ENCODE results near the gene CIITA. TPM values are rescaled to one million over a fixed set of nuclear protein-coding genes. Genes with fewer than 3 reads are reported as not detected.
A peak's percentile ranks its signal among the peaks of the same experiment; 100 is the strongest.

CIITA gene
- total RNA-seq, 1 donor from 2014 or later: 0.04 TPM

DNA sequence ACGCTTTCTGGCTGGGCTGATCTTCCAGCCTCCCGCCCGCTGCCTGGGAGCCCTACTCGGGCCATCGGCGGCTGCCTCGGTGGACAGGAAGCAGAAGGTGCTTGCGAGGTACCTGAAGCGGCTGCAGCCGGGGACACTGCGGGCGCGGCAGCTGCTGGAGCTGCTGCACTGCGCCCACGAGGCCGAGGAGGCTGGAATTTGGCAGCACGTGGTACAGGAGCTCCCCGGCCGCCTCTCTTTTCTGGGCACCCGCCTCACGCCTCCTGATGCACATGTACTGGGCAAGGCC lies 30.7 kb downstream of the CIITA start:
- no peak overlapping the region for H3K4me3 ChIP-seq (ENCODE audit: low read depth, low read length)
- H3K27me3 ChIP-seq (ENCODE audit: control insufficient read depth, insufficient read depth, low read length): no peaks in the 10 kb centered on the region
- no peak for DNase-seq (ENCODE audit: low read depth)
- TF ChIP-seq, protein P1, sequence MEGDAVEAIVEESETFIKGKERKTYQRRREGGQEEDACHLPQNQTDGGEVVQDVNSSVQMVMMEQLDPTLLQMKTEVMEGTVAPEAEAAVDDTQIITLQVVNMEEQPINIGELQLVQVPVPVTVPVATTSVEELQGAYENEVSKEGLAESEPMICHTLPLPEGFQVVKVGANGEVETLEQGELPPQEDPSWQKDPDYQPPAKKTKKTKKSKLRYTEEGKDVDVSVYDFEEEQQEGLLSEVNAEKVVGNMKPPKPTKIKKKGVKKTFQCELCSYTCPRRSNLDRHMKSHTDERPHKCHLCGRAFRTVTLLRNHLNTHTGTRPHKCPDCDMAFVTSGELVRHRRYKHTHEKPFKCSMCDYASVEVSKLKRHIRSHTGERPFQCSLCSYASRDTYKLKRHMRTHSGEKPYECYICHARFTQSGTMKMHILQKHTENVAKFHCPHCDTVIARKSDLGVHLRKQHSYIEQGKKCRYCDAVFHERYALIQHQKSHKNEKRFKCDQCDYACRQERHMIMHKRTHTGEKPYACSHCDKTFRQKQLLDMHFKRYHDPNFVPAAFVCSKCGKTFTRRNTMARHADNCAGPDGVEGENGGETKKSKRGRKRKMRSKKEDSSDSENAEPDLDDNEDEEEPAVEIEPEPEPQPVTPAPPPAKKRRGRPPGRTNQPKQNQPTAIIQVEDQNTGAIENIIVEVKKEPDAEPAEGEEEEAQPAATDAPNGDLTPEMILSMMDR (IDR thresholded peaks at IDR 0.05; ENCODE audit: insufficient read depth, low read length, poor library complexity, severe bottlenecking): no peak
- H3K36me3 ChIP-seq (ENCODE audit: control insufficient read depth, insufficient read depth, low read length): no peaks in the 10 kb centered on the region

DNA sequence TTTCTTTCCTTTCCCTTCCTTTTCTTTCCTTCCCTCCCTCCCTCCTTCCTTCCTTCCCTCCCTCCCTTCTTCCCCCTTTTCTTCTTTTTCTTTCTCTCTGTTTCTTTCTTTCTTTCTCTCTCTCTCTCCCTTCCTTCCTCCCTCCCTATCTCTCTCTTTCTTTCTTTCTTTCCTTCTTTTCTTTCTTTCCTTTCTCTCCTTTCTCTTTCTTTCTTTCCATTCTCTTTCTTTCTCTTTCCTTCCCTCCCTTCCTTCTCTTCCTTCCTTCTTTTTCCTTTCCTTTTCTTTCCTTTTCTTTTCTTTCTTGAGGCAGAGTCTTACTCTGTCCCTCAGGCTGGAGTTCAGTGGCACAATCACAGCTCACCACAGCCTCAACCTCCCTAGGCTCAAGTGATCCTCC lies 34.3 kb downstream of the CIITA start:
- no peak for DNase-seq (ENCODE audit: low read depth)
- H3K36me3 ChIP-seq (ENCODE audit: control insufficient read depth, insufficient read depth, low read length): no peaks in the 10 kb centered on the region
- TF ChIP-seq, protein P1 (IDR thresholded peaks at IDR 0.05; ENCODE audit: insufficient read depth, low read length, poor library complexity, severe bottlenecking): no peak
- H3K27me3 ChIP-seq (ENCODE audit: control insufficient read depth, insufficient read depth, low read length): no peaks in the 10 kb centered on the region
- H3K4me3 ChIP-seq (ENCODE audit: low read depth, low read length): no peak overlapping the region

DNA sequence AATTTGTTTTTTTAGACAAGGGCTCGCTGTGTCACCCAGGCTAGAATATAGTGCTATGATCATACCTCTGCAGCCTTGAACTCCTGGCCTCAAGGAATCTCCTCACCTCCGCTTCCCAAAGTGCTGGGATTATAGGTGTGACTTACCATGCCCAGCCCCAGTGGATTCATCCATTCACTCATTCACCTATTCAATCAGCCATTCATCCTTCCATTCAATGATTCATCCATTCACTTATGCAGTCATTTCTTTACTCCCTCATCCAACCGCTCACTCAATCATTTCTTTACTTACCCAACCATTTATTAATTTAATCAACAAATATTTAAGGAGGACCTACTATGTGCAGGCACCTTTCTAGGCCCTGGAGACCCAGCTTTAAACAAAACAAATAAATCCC lies 39.5 kb downstream of the CIITA start:
- TF ChIP-seq, protein P1 (IDR thresholded peaks at IDR 0.05; ENCODE audit: insufficient read depth, low read length, poor library complexity, severe bottlenecking): no peak
- Histone ChIP-seq H3K4me3 (ENCODE audit: low read depth, low read length) (no peak overlapping the region), H3K27me3 (ENCODE audit: control insufficient read depth, insufficient read depth, low read length) (peaks cover 6% of the 10 kb centered on the region)

DNA sequence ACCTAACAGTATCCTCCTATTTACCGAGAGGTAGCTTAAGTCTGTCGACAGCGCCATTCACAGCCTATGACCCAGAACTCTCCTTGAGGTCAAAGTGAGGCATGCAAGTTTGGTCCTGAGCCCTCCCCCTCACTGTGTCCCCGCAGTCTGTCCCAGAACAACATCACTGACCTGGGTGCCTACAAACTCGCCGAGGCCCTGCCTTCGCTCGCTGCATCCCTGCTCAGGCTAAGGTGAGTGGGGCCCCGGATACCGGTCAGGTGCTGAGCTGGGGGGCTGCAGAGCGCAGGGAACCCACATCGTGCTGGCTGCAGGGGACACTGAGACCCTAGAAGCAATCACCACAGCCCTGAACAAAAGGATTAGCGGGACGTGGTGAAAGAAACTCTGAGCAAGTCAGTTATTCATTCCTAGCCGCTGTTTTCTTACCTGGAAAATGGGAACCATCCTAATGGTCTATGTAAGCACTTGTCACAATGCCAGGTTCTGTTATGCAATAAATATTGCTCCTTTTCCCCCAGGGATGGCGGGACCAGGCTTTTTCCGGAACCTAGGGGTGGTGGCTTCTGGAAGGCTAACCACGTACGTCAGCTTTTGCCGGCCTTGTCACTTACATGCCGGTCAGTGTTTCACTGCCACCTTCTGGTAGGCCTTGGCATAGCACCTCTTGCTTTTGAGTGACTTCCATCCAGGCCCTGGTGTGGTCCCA lies 41.4 kb downstream of the CIITA start:
- Histone ChIP-seq H3K36me3 (ENCODE audit: control insufficient read depth, insufficient read depth, low read length) (no peaks in the 10 kb centered on the region), H3K27me3 (ENCODE audit: control insufficient read depth, insufficient read depth, low read length) (peaks cover 6% of the 10 kb centered on the region), H3K4me3 (ENCODE audit: low read depth, low read length) (no peak overlapping the region)
- DNase-seq (ENCODE audit: low read depth): peak; percentile 70
- TF ChIP-seq, protein P1 (IDR thresholded peaks at IDR 0.05; ENCODE audit: insufficient read depth, low read length, poor library complexity, severe bottlenecking): peak; percentile 98

More for the DNA sequence above, 39.5 kb downstream of the CIITA start:
- H3K36me3 ChIP-seq (ENCODE audit: control insufficient read depth, insufficient read depth, low read length): no peaks in the 10 kb centered on the region
- DNase-seq (ENCODE audit: low read depth): no peak

DNA sequence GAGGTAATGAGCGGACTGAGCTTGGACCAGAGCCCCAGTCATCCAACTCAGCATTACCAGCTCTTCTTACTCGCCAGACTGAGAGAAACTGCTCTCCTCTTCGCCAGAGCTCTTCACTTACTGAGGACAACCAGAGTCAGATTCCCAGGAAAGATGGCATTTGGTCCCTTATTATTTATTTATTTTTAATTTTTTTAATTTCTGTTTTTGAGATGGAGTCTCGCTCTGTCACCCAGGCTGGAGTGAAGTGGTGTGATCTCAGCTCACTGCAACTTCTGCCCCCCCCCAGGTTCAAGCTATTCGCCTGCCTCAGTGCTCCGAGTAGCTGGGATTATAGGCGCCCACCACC lies 42.0 kb downstream of the CIITA start:
- no peak overlapping the region for H3K4me3 ChIP-seq (ENCODE audit: low read depth, low read length)
- H3K27me3 ChIP-seq (ENCODE audit: control insufficient read depth, insufficient read depth, low read length): peaks cover 6% of the 10 kb centered on the region
- TF ChIP-seq, protein P1 (IDR thresholded peaks at IDR 0.05; ENCODE audit: insufficient read depth, low read length, poor library complexity, severe bottlenecking): no peak
- no peaks in the 10 kb centered on the region for H3K36me3 ChIP-seq (ENCODE audit: control insufficient read depth, insufficient read depth, low read length)
- DNase-seq (ENCODE audit: low read depth): no peak

Data from kidney epithelial cell (primary cell).